Hepatocyte (in vitro differentiated cells): ENCODE data around the gene EEFSEC. TPM values are rescaled to one million over a fixed set of nuclear protein-coding genes. Genes with fewer than 3 reads are reported as not detected.

Source experiments
- DNase-seq: peaks from one replicate; pipeline ENCODE4 v3.0.0-alpha.2; 2016; ENCODE audit warnings: low spot score
- H2AFZ ChIP-seq: fragments of 200-600 bp; sonication (generic); 2 replicates; pipeline ENCODE4 v1.6.0; 2016; ENCODE audit warnings: antibody characterized with exemption, mild to moderate bottlenecking
- H3K27ac ChIP-seq: fragments of 200-600 bp; sonication (generic); 2 replicates; pipeline ENCODE4 v1.5.1; 2016; ENCODE audit warnings: mild to moderate bottlenecking
- H3K27me3 ChIP-seq: fragments of 200-600 bp; sonication (generic); 2 replicates; pipeline ENCODE4 v1.6.1; 2016
- H3K36me3 ChIP-seq: fragments of 200-600 bp; sonication (generic); replicated peaks from 2 replicates; pipeline ENCODE4 v1.5.1; 2016; ENCODE audit warnings: low read depth; ENCODE audit not compliant: insufficient read depth
- H3K4me1 ChIP-seq: fragments of 200-600 bp; sonication (generic); 2 replicates; pipeline ENCODE4 v1.5.1; 2016; ENCODE audit warnings: mild to moderate bottlenecking, moderate library complexity; ENCODE audit not compliant: insufficient read depth
- H3K4me2 ChIP-seq: fragments of 200-600 bp; sonication (generic); 2 replicates; pipeline ENCODE4 v1.6.0; 2016
- H3K4me3 ChIP-seq: fragments of 200-600 bp; sonication (generic); 2 replicates; pipeline ENCODE4 v1.5.1; 2016; ENCODE audit warnings: mild to moderate bottlenecking
- H3K79me2 ChIP-seq: fragments of 200-600 bp; sonication (generic); 2 replicates; pipeline ENCODE4 v1.6.0; 2017; ENCODE audit warnings: mild to moderate bottlenecking
- H3K9me2 ChIP-seq: fragments of 200-600 bp; sonication (generic); replicated peaks from 2 replicates; pipeline ENCODE4 v1.6.0; 2017; ENCODE audit warnings: mild to moderate bottlenecking; ENCODE audit not compliant: insufficient read depth
- H3K9me3 ChIP-seq: fragments of 200-600 bp; sonication (generic); 2 replicates; pipeline ENCODE4 v1.5.1; 2016; ENCODE audit warnings: low read depth, mild to moderate bottlenecking
- H4K20me1 ChIP-seq: fragments of 200-600 bp; sonication (generic); 2 replicates; pipeline ENCODE4 v1.6.0; 2016; ENCODE audit warnings: mild to moderate bottlenecking; ENCODE audit not compliant: insufficient read depth, poor library complexity, severe bottlenecking
- EZH2 ChIP-seq: fragments of 200-600 bp; sonication (generic); IDR thresholded peaks from 2 replicates; pipeline ENCODE4 v1.6.1; 2016; ENCODE audit warnings: antibody characterized with exemption, mild to moderate bottlenecking, borderline replicate concordance
- EZH2phosphoT487 ChIP-seq: fragments of 200-600 bp; sonication (generic); IDR thresholded peaks from one replicate; pipeline ENCODE4 v1.6.1; 2018; ENCODE audit warnings: antibody characterized with exemption, mild to moderate bottlenecking, low read depth, moderate library complexity; ENCODE audit not compliant: unreplicated experiment, severe bottlenecking
- WGBS: methylation state at CpG from one replicate; pipeline ENCODE4 v1.1.6; 2016; ENCODE audit warnings: low lambda C conversion rate; ENCODE audit errors: missing lambda C conversion rate; 5-methylcytosine and 5-hydroxymethylcytosine counted together
- polyA plus RNA-seq: library from polyadenylated mRNA; unstranded; fragments of >200 nt; fragmentation: Nextera tagmentation; extraction: Ambion mirVana; gene quantifications from 2 replicates; pipeline ENCODE4 v1.2.1, GENCODE V29; 2016
- total RNA-seq: library from RNA; depleted of rRNA; stranded (reverse); fragments of >200 nt; gene quantifications from 2 replicates; pipeline ENCODE4 v1.2.3, GENCODE V29; 2014
- TF ChIP-seq, protein P1 (sequence below): fragments of 200-600 bp; sonication (generic); IDR thresholded peaks from 2 replicates; pipeline ENCODE4 v1.5.1; 2016; ENCODE audit warnings: antibody characterized with exemption, mild to moderate bottlenecking; ENCODE audit not compliant: poor library complexity

The EEFSEC gene
- total and polyA plus RNA-seq, 2 experiments from 2014 or later = 9.8 to 17.5 TPM

DNA sequence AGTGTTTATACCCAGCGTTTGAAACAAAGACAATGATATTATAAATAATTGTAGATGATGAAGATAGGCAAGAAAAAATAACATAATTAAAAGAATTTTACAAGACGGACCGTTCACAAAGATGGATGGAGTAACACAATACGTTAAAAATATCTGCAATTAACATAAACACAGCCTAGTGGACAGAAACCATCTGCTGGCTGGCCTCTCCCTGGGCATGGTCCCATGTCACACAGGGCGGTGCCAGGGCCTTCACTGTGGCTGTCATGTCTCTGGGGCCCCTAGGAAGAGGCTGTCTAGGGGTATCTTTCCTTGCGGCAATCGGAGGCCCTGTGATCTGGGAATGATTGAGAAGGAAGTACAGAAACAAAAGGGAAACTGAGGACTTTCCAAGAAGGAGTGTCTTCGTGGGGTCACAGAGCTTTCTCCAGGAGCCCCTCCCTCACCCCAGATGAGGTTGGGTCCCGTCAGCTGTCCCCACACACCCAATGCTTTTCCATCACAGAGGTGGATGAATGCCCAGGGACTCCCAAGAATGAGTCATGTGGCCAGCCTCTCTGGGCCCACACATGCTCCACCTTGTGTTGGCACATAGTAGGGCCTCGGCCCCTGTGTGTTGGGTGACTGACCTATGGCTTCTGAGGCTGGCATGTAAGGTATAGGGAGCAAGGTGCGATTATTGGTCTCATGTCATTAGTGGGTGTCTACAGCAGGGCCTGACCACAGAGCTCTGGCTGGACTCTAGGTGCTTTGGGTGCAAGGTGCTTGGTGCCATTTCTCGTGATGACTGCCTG, 226.3 kb downstream of the EEFSEC start:
- H3K9me2 ChIP-seq = no peaks in the 10 kb centered on the region
- H4K20me1 ChIP-seq = no peaks in the 10 kb centered on the region
- no peak overlapping the region for H3K27ac ChIP-seq
- H3K36me3 ChIP-seq = no peaks in the 10 kb centered on the region
- H3K4me3 ChIP-seq = no peak overlapping the region
- WGBS = 83% methylated on average over 12 of the region's 12 CpGs
- no peaks in the 10 kb centered on the region for H3K79me2 ChIP-seq
- H2AFZ ChIP-seq = no peak overlapping the region
- H3K27me3 ChIP-seq = no peaks in the 10 kb centered on the region
- peaks cover 41% of the 10 kb centered on the region for H3K4me1 ChIP-seq
- H3K4me2 ChIP-seq = no peak overlapping the region
- DNase-seq = no peak
- TF ChIP-seq EZH2 (no peak), EZH2phosphoT487 (no peak)
- TF ChIP-seq, protein P1, sequence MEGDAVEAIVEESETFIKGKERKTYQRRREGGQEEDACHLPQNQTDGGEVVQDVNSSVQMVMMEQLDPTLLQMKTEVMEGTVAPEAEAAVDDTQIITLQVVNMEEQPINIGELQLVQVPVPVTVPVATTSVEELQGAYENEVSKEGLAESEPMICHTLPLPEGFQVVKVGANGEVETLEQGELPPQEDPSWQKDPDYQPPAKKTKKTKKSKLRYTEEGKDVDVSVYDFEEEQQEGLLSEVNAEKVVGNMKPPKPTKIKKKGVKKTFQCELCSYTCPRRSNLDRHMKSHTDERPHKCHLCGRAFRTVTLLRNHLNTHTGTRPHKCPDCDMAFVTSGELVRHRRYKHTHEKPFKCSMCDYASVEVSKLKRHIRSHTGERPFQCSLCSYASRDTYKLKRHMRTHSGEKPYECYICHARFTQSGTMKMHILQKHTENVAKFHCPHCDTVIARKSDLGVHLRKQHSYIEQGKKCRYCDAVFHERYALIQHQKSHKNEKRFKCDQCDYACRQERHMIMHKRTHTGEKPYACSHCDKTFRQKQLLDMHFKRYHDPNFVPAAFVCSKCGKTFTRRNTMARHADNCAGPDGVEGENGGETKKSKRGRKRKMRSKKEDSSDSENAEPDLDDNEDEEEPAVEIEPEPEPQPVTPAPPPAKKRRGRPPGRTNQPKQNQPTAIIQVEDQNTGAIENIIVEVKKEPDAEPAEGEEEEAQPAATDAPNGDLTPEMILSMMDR = no peak
- no peaks in the 10 kb centered on the region for H3K9me3 ChIP-seq

DNA sequence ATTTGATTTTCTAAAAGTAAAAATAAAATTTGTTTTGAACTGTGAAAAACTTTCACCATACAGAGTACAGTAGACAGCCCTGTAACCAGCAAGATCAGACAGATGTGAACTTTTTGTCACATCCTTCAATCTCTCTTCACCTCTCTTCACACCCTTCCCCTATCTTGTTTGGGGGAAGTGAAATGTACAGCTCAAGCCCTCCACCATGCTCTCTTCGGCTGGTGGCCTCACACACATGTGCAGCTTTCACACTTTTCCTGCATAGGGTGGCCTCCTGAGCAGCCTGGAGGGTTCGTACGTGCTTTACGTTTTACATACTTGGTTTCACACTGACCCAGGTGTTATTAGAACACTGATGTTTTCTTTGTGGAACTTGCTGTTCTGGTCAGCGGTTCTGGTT, 227.0 kb downstream of the EEFSEC start:
- Histone ChIP-seq H3K79me2 (no peaks in the 10 kb centered on the region), H3K27ac (no peak overlapping the region), H3K4me1 (peaks cover 48% of the 10 kb centered on the region), H4K20me1 (no peaks in the 10 kb centered on the region), H2AFZ (no peak overlapping the region), H3K4me2 (no peak overlapping the region), H3K36me3 (no peaks in the 10 kb centered on the region), H3K4me3 (no peak overlapping the region), H3K9me3 (no peaks in the 10 kb centered on the region), H3K9me2 (no peaks in the 10 kb centered on the region), H3K27me3 (no peaks in the 10 kb centered on the region)
- no peak for DNase-seq
- WGBS = 96% methylated on average over 5 of the region's 5 CpGs
- TF ChIP-seq EZH2phosphoT487 (no peak), EZH2 (no peak)
- TF ChIP-seq, protein P1 = no peak

DNA sequence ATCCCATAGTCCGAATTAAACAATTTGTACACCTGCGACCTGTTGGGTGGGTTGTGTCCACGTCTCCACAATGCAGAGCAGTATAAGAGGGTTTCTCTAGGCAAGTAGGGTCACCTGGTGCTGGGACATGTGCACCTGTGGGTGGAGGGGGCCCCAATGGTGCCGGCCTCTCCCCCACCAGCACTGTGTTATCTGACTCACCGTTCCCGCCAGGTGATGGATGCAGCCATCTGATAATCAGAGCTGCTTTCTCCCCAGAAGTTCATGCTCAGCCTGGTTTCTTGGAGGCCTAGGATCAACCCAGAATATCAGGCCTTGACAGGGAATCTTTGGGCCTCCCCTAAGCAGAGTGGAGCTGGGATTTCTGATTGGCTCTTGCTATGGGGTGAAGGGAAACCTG, 227.4 kb downstream of the EEFSEC start:
- Histone ChIP-seq H2AFZ (no peak overlapping the region), H3K9me2 (no peaks in the 10 kb centered on the region), H3K4me1 (peaks cover 51% of the 10 kb centered on the region), H3K27ac (no peak overlapping the region), H3K4me3 (no peak overlapping the region), H3K36me3 (no peaks in the 10 kb centered on the region), H4K20me1 (no peaks in the 10 kb centered on the region), H3K4me2 (no peak overlapping the region), H3K79me2 (no peaks in the 10 kb centered on the region), H3K9me3 (no peaks in the 10 kb centered on the region), H3K27me3 (no peaks in the 10 kb centered on the region)
- 98% methylated on average over 6 of the region's 6 CpGs for WGBS
- no peak for DNase-seq
- TF ChIP-seq, protein P1 = no peak
- TF ChIP-seq EZH2 = no peak
- no peak for TF ChIP-seq EZH2phosphoT487

DNA sequence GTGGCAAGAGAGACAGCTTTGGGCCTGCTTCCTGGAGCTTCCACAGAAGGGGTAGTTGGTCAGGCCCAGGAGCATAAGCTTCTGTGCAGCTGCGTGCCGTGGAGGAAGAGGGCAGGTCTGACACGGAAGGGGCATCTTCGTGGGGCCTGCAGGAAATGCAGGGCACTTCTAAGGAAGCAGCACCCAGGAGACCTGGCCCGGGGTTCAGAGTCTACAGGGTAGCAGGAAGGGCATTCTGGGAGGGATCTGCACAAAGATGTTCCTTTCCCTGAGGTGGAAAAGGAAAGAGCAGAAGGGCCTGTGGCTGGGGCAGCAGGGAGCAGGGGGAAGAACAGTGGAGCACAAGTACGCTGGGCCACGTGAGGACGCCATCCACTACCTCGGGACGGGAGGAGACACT, 228.3 kb downstream of the EEFSEC start:
- Histone ChIP-seq H2AFZ (no peak overlapping the region), H3K4me1 (peaks cover 54% of the 10 kb centered on the region), H3K27ac (no peak overlapping the region), H3K27me3 (no peaks in the 10 kb centered on the region), H3K4me3 (no peak overlapping the region), H4K20me1 (no peaks in the 10 kb centered on the region), H3K36me3 (no peaks in the 10 kb centered on the region), H3K9me2 (no peaks in the 10 kb centered on the region), H3K9me3 (no peaks in the 10 kb centered on the region), H3K4me2 (no peak overlapping the region), H3K79me2 (no peaks in the 10 kb centered on the region)
- WGBS = 95% methylated on average over 10 of the region's 10 CpGs
- TF ChIP-seq, protein P1 = no peak
- TF ChIP-seq EZH2phosphoT487 (no peak), EZH2 (no peak)
- DNase-seq = no peak
